Effector CD8-positive, alpha-beta T cell (primary cell): ENCODE results near the gene SUMO4.
"Not testable (repeated sequence)": the region's sequence is repeated elsewhere in the genome, so short reads cannot be mapped to it uniquely, and the experiment has no call there.

Experiments used
- DNase-seq: peaks from one replicate; lab custom pipeline; 2025; lab: John Stamatoyannopoulos, UW

SUMO4 gene

DNA sequence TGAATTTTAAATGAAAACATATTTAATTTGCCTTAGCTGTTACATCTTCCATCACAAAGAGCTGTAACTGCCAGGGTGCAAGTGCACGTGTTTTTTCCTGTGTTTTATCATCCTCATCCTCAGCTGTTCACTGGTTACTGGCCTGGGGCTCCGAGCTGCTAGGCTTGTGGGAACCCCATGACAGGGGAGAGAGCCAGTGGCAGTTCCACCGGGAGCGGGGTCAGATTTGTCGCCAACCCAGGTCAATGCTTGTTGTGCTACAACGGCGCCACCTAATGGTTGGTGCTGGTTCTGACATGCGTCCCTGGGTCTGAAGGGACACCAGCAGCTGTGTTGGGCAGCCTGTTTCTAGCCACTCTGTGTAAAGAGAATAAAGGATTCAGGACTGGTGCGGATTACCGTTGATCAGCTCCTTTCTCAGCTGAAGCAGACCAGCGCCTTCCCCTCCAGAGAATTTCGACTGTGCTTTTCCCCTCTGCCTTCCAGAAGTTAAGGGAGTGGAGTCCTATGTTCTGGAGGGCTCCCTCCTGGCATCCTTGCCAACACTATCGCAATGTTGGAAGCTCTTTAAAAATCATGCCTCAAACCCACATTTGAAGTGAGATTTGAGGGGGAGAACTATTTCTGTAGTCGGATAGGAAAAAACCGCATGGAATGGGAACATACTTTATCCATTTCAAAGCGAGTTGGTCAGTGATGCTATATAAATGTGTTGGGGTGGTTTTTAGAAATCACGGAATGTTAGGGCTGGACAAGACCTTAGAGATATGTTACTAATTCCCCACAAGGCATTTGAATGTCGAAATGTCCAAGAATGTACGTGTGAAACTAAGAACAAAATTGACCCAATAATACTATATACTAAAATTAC lies 32.1 kb downstream of the SUMO4 start:
- DNase-seq: peak; percentile 84

DNA sequence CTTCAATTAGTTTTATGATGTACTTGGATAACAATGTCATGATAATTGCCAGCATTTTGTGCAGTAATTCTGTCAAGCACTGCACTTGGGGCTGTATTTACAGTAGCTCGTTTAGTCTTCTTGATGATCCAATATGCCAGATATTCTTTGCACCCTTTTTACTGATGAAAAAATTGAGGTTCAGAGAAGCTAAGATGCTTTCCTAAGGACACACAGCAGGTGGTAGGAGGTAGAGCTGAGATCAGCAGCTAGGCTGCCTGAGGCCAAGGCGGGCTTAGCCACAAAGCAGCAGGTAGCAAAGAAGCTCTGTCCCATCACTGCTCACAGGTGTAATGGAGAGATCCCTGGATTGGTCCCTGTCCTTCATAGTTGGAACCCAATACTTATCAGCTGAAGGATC lies 33.3 kb downstream of the SUMO4 start:
- DNase-seq: no peak

DNA sequence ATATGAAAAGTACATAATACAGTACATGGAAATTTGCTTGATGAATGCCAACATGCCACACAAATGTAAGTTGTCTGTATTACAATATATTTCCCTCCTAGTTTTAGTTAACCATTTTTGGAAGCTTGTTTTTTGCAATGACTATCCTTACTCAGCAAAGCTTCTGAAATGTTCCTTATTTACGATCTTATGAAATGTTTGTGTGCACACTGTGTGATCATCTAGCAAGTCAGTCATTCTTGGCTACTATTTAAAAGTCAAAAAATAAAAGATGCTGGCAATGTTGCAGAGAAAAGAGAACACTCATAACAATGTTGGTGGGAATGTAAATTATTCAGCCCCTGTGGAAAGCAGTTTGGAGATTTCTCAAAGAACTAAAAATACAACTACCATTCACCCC lies 33.8 kb downstream of the SUMO4 start:
- DNase-seq: no peak

DNA sequence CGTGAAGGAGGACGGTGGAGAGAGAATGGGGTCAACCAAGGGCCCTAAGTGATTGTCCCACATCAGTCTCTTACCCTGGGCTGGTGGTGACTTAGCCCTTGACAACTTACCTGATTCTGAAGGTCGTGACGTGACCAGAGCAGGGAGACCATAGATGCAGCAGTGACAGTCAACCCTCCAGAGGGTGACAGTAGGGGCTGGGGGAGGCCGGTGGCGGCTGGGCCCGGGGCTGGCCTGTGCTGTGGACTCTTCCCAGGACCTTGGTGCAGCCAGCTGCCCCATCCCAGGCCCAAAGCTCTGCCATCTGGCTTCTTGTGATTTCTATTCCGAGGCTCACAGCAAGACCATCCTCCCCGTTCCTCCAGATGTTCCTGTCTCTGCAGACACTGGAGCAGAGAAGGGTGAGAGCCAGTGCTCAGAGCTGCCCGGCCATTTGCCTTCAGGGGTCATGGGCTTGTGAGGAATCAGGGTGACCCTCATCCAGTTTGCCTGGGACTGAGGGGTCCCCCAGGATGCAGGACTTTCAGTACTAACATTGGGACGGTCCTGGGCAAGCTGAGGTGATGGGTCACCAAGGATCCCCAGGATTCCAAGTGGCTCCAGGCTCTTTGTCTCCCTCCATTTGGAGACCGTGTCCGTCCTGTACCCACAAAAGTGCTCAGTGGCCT lies 36.0 kb downstream of the SUMO4 start:
- no peak for DNase-seq

DNA sequence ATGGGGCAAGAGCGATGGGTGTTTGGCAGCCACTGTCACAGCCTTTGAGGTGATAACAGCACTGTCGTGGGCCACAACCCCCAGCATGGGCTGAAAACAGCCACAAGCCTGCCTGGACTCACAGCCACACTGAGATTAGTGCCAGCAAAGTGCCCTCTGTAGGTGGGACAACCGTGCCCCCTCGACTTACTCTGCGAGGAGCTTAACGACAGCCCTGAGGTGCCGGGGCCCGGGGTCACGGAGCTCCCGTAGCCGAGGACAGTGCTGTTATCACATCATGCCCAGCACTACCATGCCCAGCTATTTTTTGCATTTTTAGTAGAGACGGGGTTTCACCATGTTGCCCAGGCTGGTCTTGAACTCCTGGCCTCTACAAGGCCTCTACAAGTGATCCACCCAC lies 36.6 kb downstream of the SUMO4 start:
- DNase-seq: no peak

DNA sequence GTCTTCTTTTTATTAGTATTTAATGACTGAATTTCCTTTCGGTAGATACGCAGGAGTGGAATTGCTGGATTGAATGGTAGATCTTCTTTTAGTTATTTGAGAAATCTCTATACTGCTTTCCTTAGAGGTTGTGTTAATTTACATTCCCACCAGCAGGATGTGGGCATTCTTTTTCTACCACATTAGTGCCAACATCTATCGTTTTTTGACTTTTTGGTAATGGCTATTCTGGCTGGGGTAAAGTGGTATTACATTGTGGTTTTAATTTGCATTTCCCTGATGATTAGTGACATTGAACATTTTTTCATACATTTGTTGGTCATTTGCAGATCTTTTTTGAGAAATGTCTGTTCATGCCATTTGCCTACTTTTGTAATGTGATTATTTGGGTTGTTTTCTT lies 37.1 kb downstream of the SUMO4 start:
- DNase-seq: no peak

DNA sequence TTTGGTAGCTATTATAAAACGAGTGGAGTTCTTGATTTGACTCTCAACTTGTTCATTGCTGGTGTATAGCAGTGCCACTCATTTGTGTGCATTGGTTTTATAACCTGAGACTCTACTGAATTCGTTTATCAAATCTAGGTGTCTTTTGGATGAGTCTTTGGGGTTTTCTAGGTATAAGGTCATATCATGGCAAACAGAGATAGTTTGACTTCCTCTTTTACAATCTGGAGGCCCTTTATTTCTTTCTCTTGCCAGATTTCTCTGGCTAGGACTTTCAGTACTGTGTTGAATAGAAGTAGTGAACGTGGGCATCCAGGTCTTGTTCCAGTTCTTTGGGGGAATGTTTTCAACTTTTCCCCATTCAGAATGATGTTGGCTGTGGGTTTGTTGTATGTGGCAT lies 38.8 kb downstream of the SUMO4 start:
- no peak for DNase-seq

DNA sequence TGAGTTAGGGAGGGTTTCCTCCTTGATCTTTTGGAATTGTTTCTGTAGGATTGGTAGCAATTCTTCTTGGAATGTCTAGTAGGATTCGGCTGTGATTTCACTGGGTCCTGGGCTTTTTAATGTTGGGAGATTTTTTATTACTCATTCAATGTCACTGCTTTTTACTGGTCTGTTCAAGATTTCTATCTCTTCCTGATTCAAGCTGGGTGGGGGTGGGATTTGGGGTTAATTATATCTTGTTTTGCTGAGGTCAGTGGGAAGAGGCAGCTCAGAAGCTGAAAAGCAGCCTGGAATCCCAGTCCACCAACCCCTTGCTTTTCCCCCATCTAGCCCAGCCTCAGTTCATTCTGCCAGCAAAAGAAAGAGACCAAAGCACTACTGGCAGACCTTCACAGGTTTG lies 39.6 kb downstream of the SUMO4 start:
- DNase-seq: no peak

DNA sequence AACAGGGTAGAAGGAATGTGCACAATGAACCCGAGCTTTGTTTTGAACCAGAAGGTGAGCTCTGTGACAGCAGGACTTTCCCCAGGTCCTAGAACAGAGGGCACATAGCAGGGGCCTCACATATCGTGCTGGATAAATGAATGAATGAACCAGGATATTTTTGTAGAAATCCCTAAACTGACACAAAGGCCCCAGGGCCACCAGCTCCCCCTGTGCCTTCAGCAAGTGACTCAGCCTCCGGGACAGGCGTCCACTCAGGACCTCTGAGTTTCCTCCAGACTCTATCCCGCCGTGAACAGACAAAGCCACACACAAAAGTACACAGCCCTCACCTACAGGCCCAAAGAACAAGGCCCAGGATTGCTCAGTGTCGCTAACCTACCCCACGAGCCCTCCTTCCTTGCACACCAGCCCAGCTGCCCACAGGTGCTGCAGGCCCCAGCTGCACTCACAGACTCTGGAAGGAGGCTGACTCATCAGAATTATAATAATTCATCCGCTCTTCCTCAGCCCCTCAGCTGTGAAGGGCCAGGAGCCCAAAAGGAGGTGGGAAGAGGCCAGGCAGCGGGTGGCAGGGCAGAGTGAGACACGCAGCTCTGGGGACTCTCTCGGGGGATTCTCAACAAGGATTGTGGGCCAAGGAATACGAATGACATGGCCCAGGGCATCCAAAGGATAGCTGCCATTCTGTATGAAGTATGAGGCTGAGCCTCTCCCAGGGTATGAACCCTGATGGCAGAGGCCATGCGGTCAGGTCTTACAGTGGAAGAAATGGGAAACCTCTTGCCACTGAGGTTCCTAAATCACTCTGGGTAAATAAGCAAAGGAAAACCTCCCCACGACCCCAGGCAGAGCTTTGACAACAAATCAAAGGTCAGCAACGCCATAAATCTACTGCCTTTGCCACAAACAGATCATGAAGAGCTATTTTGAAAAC lies 40.9 kb downstream of the SUMO4 start:
- no peak for DNase-seq

DNA sequence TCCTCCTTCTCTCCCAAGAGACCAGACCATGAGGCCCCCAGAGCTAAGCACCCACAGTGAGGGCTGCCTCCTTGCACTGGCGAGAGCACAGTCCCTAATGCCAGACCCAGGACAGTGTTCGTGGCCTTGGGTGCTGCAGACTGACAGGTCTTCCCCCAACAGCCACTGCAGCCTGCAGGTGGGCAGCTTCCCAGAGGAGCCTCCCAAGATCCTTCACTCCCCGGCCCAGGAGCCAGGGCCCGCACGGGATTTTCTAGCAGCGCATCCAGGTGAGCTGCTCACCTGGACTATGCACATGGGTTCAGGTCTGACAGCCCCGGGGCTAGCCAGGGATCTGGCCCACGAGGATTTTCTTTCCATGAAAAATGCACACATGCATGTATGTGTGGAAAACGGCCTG lies 41.7 kb downstream of the SUMO4 start:
- no peak for DNase-seq

DNA sequence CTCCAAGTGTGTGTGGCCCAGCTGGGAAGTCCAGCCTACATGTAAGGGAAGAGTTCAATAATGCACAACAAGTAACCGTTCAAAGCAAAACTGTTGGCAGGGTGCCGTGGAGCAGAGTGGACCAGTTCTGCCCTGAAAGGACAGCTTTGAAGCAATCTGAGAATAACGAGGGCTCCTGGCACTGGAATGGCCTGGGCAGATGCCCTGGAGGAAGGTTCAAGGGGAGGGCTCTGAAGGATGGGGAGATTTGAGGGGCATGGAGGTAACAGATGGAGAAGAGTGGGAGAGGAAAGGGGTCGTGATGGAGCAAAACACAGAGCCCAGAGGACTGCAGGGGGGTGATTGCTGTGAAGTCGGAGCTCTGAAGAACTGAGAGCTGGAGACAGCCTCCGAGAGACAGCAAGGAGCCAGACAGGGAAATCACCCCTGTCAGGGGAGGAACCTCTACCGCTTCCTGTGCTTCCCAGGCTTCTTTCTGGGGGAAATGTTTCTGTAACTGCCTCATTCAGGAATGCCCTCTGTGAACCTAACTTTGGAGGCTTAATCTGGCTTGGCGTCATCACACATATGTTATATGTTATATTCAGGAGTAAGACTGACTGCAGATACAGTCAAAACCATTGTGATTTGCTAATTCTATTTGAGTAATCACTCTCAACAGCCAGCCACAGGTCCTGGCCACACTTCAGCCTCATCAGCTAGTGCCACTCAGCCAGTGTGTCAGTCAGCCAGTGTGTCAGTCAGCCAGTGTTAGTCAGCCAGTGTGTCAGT lies 43.5 kb downstream of the SUMO4 start:
- no peak for DNase-seq

DNA sequence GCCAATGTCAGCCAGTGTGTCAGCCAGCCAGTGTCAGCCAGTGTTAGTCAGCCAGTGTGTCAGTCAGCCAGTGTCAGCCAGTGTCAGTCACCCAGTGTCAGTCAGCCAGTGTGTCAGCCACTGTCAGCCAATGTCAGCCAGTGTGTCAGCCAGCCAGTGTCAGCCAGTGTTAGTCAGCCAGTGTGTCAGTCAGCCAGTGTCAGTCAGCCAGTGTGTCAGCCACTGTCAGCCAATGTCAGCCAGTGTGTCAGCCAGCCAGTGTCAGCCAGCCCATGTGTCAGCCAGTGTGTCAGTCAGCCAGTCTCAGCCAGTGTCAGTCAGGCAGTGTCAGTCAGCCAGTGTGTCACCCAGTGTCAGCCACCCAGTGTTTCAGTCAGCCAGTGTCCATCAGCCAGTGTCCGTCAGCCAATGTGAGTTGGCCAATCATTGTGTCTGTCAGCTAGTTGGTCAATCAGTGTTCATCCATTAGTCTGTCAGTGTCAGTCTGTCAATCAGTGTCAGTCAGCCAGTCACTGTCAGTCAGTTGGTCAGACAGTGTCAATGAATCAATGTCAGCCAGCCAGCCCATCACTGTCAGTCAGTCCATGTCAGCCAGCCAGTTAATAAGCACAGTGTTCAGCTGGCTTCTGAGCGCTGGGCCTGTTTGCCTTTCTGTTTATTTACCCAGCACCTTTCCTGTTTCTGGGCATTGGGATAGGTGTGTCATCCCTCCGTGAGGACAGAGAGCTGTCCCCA lies 44.5 kb downstream of the SUMO4 start:
- DNase-seq: not testable (repeated sequence)

DNA sequence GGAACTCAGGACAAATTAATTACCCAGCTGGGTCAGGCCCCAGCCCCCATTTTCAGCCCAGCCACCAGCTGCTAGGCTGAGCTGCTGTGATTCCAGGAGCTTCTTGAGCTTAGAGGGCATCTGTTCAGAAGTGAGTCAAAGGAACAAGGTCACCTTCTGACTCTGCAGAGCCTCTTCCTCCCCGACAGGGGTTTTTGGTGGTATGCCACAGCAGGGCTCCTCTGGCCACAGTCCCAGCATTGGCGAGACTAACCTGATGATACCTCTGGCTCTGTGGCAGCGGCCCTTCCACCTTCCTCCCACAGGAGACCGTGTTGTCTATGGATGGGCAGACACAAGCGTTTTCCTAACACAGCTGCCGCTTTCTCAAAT lies 45.0 kb downstream of the SUMO4 start:
- no peak for DNase-seq

DNA sequence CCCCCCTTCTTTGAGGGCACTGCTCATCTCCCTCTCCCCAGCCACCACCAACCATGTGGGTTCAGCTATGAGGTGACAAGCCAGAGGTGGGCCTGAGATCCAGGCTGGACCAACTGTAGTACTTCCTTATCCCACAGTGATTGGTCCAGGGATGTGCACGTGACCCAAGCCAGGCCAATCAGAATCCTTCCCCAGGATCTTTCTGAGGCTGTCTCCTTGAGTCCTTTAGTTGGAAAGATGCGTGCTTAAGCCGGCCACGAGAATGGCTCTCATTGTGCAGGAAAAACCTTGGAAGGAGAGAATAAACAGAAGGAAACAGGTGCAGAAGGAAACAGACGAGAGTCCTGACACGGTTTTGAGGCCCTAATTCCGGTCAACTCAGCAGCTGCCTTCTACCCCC lies 45.5 kb downstream of the SUMO4 start:
- no peak for DNase-seq

DNA sequence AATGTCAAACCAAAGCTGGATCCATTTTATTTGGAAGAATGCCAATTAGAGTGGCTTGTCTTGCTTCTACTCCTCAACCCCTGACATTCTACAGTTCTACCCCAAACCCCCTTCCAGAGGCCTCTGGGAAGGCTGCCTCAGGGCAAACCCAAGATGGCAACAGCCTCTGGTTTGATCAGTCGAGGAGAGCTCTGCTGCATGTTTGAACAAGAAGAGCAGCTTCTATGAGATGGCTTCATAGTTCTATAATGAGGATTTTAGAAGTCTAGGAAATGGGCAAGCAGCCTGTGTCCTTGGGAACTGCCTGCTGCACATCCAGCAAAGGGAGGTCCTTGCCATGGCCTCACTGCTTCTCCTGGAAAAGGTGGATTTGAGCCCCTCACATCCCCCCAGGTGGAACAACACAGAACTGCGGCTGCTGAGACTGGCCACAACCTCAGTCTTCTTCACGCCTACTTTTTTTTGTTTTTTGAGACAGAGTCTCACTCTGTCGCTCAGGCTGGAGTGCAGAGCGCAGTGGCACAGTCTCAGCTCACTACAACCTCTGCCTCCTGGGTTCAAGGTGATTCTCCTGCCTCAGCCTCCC lies 46.8 kb downstream of the SUMO4 start:
- DNase-seq: no peak

DNA sequence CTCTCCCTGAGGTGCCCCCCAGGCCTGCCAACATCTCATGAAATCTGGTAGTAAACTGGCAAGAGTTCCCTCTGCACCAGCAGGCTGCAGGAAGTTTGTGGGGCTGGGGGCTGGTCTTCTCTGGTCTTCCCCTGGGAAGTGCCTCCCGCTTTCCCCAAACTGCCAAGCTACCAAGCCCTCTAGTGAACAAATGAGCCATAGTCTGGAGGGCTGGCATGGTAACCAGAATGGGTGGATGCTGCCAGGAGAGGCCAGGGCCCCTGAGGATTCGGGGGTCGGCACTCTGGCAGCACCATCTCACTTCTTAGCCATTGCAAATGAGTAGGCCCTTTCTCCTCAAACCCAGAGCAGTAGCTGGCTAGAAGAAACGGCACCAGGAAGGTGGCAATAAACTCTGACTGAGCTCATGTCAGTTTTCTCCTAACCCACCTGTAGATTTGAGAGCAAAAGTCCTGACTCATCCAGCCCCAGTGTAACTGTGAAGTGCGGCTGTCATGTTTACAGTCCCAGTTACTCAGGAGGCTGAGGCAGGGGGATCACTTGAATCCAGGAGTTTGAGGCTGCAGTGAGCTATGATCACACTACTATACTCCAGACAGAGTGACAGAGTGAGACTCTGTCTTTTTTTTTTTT lies 48.9 kb downstream of the SUMO4 start:
- no peak for DNase-seq

DNA sequence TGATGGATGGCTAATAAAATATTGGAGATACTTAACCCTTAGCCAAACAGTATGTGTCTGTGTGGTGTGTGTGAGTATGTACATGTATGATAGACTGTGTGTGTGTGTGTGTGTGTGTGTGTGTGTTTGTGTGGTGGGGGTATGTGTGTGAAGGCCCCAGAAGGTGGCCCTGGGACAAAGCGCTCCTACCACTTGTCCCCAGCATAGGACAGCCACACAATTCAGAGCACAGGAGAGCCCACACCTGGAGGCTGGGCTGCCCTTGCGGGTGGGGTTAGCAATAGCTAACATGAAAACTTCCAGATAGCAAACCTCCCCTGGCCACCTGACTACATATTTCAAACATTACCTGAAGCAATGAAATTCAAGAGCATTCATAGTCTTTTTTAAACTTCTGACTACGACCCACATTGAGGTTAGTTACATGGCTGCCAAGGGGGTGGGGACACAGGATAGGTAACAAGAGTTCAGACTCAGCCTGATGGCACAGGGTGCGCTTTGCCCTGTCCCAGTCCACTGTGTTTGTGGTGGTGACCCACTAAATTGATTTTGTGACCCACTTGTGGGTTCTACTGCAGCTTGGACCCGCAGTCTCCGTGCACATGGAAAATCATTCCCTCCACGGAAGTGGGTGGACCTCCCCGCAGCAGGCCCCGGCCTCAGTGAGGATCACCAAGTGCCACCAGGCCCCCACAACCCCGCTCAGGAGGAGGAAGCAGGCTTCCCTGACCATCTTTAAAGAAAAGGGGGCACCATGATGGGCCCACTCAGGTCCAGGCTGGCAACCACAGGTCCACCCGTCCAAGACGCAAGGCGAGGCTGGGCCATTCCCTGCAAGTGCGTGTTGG lies 50.0 kb downstream of the SUMO4 start:
- no peak for DNase-seq
